Measurements from ENCODE around the gene TOMM34. TPM values are rescaled to one million over a fixed set of nuclear protein-coding genes. Genes with fewer than 3 reads are reported as not detected.
A peak's percentile ranks its signal among the peaks of the same experiment; 100 is the strongest.

TOMM34 gene
- polyA plus RNA-seq, 1 donor: 21.8 TPM

DNA sequence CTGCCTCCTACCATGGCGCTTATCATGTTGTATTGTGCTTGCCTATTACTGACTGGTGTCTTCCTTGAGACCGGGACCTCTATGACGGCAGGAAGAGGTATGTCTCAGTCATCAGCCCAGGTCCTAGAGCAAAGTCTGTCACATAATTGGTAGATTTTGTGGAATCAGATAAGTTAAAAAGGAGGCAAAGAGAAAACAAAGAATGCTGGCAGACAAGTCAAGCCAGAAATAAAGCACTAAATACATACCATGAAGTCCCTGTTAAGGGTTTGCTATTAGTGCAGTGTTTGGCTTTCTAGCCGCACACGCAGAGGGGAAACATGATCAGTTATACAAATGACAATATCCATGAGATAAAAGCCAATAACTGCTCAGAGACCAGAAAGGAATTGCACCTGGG, 6.0 kb downstream of the TOMM34 start:
- peak in 1 of 2 donors; percentile 16 for DNase-seq
- WGBS (ENCODE audit: insufficient coverage, low lambda C conversion rate): 100% methylated on average over 1 of the region's 5 CpGs

DNA sequence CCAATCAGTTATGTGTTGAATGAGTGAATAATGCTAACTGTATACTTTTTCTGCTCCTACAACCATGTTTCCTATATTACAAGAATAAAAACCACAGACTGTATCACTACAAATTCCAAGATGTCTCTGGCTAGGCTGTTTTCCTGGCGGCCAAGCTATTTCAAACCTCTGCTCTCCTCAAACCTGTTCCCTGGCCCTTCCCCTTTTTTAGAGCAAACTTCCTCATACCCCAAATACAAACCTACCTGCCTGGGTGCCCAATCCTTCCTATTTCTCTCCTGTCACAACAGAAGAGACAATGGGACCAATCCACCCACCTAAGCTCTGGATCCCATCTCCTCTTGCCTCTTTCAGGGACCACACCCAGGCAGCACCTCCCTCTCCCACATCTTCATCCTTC, 7.5 kb downstream of the TOMM34 start:
- no peak overlapping the region for H3K27ac ChIP-seq (ENCODE audit: low read length)
- H3K36me3 ChIP-seq (ENCODE audit: control insufficient read depth, insufficient read depth, low read length): peaks cover 78% of the 10 kb centered on the region
- no peaks in the 10 kb centered on the region for H3K9me3 ChIP-seq (ENCODE audit: control insufficient read depth, low read depth, low read length)
- no peaks in the 10 kb centered on the region for H3K4me1 ChIP-seq (ENCODE audit: control insufficient read depth, insufficient read depth, low read length)
- H3K27me3 ChIP-seq (ENCODE audit: control insufficient read depth, insufficient read depth, low read length): no peaks in the 10 kb centered on the region
- H3K4me3 ChIP-seq (ENCODE audit: low read length): no peak overlapping the region
- WGBS (ENCODE audit: insufficient coverage, low lambda C conversion rate): 80% methylated on average over 1 of the region's 1 CpG
- no peak for DNase-seq

More for the DNA sequence above, 6.0 kb downstream of the TOMM34 start:
- Histone ChIP-seq H3K27ac (ENCODE audit: low read length) (no peak overlapping the region), H3K4me3 (ENCODE audit: low read length) (no peak overlapping the region), H3K27me3 (ENCODE audit: control insufficient read depth, insufficient read depth, low read length) (no peaks in the 10 kb centered on the region), H3K9me3 (ENCODE audit: control insufficient read depth, low read depth, low read length) (no peaks in the 10 kb centered on the region), H3K36me3 (ENCODE audit: control insufficient read depth, insufficient read depth, low read length) (peaks cover 65% of the 10 kb centered on the region), H3K4me1 (ENCODE audit: control insufficient read depth, insufficient read depth, low read length) (peaks cover 6% of the 10 kb centered on the region)

DNA sequence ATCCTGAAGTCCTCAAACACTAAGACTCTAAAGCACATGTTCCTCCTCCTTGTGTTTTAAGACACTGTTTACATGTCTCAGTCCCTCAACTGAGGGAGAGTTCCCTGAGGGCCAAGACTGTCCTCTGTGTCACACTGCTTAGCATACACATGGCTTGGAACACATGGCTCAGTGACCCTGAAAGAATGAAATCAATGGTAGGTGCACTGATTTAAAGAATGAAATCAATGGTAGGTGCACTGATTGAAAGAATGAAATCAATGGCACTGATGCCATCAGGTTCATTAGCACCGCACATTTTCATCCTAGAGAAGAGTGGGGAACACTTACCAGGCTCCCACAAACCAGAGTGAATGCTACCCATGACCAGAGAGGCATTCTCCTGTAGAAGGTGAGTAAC, 9.8 kb downstream of the TOMM34 start:
- no peak for DNase-seq
- no CpG with 5 or more reads among the region's 1 CpG for WGBS (ENCODE audit: insufficient coverage, low lambda C conversion rate)

DNA sequence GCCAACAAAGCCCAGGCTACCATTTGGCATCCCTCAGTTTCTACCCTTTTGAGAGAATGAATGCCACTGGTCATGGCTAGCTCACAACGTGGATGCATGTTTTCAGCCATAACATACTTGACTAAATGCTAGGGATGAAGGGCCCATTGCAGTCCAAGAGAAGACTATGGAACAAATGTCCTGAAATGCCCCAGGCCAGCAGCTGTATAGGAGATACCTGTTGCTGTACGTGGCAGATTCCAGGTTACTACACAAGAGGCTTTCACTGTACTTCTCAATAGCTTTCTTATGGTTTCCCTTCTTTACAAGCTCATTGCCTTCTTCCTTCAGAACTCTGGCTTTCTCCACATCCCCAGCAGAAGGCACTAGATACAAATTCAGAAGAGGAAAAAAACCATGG, 11.7 kb downstream of the TOMM34 start:
- 100% methylated on average over 1 of the region's 2 CpGs for WGBS (ENCODE audit: insufficient coverage, low lambda C conversion rate)
- Histone ChIP-seq H3K4me3 (ENCODE audit: low read length) (no peak overlapping the region), H3K9me3 (ENCODE audit: control insufficient read depth, low read depth, low read length) (no peaks in the 10 kb centered on the region), H3K27me3 (ENCODE audit: control insufficient read depth, insufficient read depth, low read length) (no peaks in the 10 kb centered on the region), H3K4me1 (ENCODE audit: control insufficient read depth, insufficient read depth, low read length) (no peaks in the 10 kb centered on the region), H3K36me3 (ENCODE audit: control insufficient read depth, insufficient read depth, low read length) (peaks cover 70% of the 10 kb centered on the region), H3K27ac (ENCODE audit: low read length) (no peak overlapping the region)
- no peak for DNase-seq

More for the DNA sequence above, 9.8 kb downstream of the TOMM34 start:
- Histone ChIP-seq H3K4me1 (ENCODE audit: control insufficient read depth, insufficient read depth, low read length) (no peaks in the 10 kb centered on the region), H3K27ac (ENCODE audit: low read length) (no peak overlapping the region), H3K36me3 (ENCODE audit: control insufficient read depth, insufficient read depth, low read length) (peaks cover 77% of the 10 kb centered on the region), H3K4me3 (ENCODE audit: low read length) (no peak overlapping the region), H3K9me3 (ENCODE audit: control insufficient read depth, low read depth, low read length) (no peaks in the 10 kb centered on the region), H3K27me3 (ENCODE audit: control insufficient read depth, insufficient read depth, low read length) (no peaks in the 10 kb centered on the region)

DNA sequence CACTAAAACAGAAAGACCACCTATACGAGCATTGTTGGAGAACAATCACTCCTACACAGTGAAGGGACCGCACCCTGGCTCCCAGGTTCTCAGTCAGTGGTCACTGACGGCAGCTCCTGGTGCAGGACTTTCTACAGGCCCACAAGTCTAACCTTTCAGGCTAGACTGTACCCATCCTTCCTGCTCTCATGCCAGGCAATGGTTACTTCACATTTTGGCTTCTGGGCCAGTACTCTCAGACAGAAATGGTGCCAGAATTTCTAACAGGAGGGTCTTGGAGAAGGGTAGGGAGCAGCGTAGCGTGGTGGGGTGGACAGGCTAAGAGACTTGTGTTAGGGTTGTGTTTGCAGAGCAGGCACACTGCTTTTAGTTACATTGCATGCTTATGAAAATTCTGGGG, 12.1 kb downstream of the TOMM34 start:
- WGBS (ENCODE audit: insufficient coverage, low lambda C conversion rate): no CpG with 5 or more reads among the region's 5 CpGs
- no peak overlapping the region for H3K27ac ChIP-seq (ENCODE audit: low read length)
- H3K4me3 ChIP-seq (ENCODE audit: low read length): no peak overlapping the region
- H3K4me1 ChIP-seq (ENCODE audit: control insufficient read depth, insufficient read depth, low read length): no peaks in the 10 kb centered on the region
- H3K36me3 ChIP-seq (ENCODE audit: control insufficient read depth, insufficient read depth, low read length): peaks cover 70% of the 10 kb centered on the region
- no peaks in the 10 kb centered on the region for H3K27me3 ChIP-seq (ENCODE audit: control insufficient read depth, insufficient read depth, low read length)
- no peak for DNase-seq
- H3K9me3 ChIP-seq (ENCODE audit: control insufficient read depth, low read depth, low read length): no peaks in the 10 kb centered on the region

DNA sequence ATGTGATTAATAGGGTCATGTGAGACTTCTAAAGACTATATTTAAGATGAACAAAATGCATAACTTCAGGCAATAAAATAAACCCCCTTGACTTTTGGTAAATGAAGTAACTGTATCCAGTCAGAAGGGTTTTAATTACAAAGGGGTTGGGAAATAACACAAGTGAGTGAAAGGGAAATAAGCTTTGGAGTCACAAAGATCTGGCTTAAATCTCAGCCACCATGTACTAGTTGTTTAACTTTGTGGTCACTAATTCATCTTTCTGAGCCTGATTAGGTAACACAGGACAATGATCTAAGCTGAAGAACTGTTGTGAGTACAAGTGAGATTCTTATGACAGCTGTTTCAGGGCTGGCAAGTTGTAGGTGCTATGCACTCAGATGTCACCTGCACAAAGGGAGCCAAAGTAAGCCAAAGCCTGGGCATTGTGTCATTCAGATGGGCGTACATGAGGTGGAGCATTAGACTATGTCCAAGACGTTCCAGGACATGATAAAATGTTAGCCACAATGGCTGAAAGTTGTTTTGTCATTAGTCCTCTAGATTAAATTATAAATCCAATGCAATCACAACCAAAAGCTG, 13.8 kb downstream of the TOMM34 start:
- H3K4me1 ChIP-seq (ENCODE audit: control insufficient read depth, insufficient read depth, low read length): no peaks in the 10 kb centered on the region
- no peak overlapping the region for H3K4me3 ChIP-seq (ENCODE audit: low read length)
- H3K9me3 ChIP-seq (ENCODE audit: control insufficient read depth, low read depth, low read length): no peaks in the 10 kb centered on the region
- H3K27ac ChIP-seq (ENCODE audit: low read length): no peak overlapping the region
- peaks cover 72% of the 10 kb centered on the region for H3K36me3 ChIP-seq (ENCODE audit: control insufficient read depth, insufficient read depth, low read length)
- no CpG with 5 or more reads among the region's 2 CpGs for WGBS (ENCODE audit: insufficient coverage, low lambda C conversion rate)
- no peaks in the 10 kb centered on the region for H3K27me3 ChIP-seq (ENCODE audit: control insufficient read depth, insufficient read depth, low read length)
- DNase-seq: no peak

DNA sequence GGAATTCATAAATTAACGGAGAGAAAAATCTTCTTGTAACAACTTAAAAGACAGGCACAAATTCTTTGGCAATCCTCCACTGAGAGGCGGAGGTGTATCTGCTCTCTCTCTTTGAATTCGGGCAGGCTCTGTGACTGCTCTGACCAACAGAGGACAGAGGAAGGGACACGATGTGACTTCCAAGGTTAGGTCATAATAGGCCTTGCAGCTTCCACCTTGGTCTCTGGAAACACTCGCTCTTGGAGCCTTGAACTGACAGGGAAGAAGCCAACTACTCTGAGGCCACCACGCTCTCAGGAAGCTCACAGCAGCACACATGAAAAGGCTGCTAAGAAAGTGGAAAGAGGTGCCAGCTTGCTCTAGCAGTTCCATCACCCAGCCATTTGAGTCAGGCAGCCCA, 14.9 kb downstream of the TOMM34 start:
- Histone ChIP-seq H3K36me3 (ENCODE audit: control insufficient read depth, insufficient read depth, low read length) (peaks cover 68% of the 10 kb centered on the region), H3K27me3 (ENCODE audit: control insufficient read depth, insufficient read depth, low read length) (no peaks in the 10 kb centered on the region), H3K4me1 (ENCODE audit: control insufficient read depth, insufficient read depth, low read length) (no peaks in the 10 kb centered on the region), H3K9me3 (ENCODE audit: control insufficient read depth, low read depth, low read length) (no peaks in the 10 kb centered on the region), H3K27ac (ENCODE audit: low read length) (no peak overlapping the region), H3K4me3 (ENCODE audit: low read length) (no peak overlapping the region)
- WGBS (ENCODE audit: insufficient coverage, low lambda C conversion rate): no CpG with 5 or more reads among the region's 6 CpGs
- DNase-seq: no peak

DNA sequence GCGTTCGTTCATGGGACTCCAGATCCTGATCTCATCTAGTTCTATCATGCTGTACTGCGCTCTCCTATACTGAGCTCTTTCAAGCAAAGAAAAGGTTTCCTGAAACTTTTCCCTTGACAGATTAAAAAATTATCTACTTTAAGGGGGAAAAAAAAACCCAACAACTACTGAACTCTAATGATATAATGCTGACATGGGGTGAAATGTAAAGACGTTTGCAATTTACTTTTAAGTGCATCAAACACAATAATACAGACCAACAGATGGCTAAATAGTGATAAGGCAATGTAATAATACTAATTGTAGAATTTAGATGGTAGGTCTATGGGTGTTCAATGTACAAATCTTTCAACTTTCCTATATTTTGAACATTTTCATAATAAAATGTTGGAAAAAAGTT, 16.4 kb downstream of the TOMM34 start:
- no peak for DNase-seq
- H3K36me3 ChIP-seq (ENCODE audit: control insufficient read depth, insufficient read depth, low read length): peaks cover 56% of the 10 kb centered on the region

DNA sequence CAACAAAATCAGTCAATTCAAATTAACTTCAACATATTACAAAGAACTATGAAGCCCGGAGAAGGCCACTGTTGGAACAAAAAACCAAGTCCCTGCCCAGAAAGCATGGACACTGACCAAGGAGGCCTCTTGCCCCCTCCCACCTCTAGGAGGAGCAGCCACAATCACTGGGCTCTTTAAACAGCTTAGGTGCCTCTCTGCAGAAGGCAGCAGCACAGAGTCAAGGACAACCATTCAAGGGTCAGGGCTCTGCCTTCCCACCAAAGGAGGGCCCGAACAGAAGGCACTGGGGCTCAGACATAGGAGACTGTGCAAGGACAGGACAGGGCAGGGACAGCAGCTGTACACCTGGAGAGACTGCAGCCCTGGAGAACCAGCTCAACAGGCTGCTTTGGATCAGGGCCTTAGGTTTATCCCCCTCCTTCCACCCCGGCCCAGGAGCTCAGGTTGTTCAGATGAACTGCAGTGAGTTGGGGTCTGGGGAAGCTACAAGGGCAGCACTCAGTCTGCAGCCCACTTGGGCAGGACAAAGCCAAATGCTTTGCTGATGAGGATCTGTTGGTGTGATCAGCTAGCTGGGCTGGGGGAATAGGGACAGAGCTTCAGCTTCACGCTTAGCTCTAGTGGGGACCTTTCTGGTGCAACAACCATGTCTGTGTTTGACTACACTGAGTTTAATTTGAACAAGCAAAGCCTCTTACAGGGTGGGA, 17.8 kb downstream of the TOMM34 start:
- peaks cover 52% of the 10 kb centered on the region for H3K36me3 ChIP-seq (ENCODE audit: control insufficient read depth, insufficient read depth, low read length)
- no CpG with 5 or more reads among the region's 4 CpGs for WGBS (ENCODE audit: insufficient coverage, low lambda C conversion rate)

More for the DNA sequence above, 16.4 kb downstream of the TOMM34 start:
- no peaks in the 10 kb centered on the region for H3K27me3 ChIP-seq (ENCODE audit: control insufficient read depth, insufficient read depth, low read length)
- no peaks in the 10 kb centered on the region for H3K4me1 ChIP-seq (ENCODE audit: control insufficient read depth, insufficient read depth, low read length)
- no peak overlapping the region for H3K4me3 ChIP-seq (ENCODE audit: low read length)
- H3K27ac ChIP-seq (ENCODE audit: low read length): no peak overlapping the region
- no peaks in the 10 kb centered on the region for H3K9me3 ChIP-seq (ENCODE audit: control insufficient read depth, low read depth, low read length)
- WGBS (ENCODE audit: insufficient coverage, low lambda C conversion rate): 80% methylated on average over 1 of the region's 4 CpGs

DNA sequence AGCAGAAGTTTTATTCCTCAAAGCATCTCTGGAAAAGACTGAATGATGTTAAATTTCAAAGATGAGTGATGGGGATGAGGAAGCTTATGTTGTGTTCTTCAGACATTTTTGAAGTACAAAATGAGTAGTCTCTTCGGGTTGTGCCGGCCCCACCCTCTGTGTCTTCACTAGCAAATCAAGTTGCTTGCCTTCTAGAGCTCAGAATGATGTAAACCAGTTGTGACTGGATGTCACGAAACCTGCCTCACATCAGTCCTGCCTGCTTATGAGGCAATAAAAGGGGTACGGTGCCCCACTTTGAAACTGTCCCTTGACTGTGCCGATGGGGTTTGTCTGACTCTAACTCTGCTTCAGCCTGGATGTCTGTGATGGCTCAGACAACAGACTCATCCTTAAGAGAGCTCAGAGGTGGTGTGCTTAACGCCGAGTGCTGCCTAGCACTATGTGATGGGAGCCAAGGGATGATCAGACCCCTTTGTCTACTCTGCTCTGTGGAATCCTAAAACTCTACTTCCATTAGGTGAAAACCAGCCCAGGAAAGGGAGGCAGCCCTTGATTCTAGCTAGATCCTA, 19.0 kb downstream of the TOMM34 start:
- Histone ChIP-seq H3K4me3 (ENCODE audit: low read length) (no peak overlapping the region), H3K27me3 (ENCODE audit: control insufficient read depth, insufficient read depth, low read length) (no peaks in the 10 kb centered on the region), H3K4me1 (ENCODE audit: control insufficient read depth, insufficient read depth, low read length) (no peaks in the 10 kb centered on the region), H3K9me3 (ENCODE audit: control insufficient read depth, low read depth, low read length) (no peaks in the 10 kb centered on the region), H3K36me3 (ENCODE audit: control insufficient read depth, insufficient read depth, low read length) (peaks cover 50% of the 10 kb centered on the region), H3K27ac (ENCODE audit: low read length) (no peak overlapping the region)
- WGBS (ENCODE audit: insufficient coverage, low lambda C conversion rate): 80% methylated on average over 2 of the region's 7 CpGs
- DNase-seq: no peak

More for the DNA sequence above, 17.8 kb downstream of the TOMM34 start:
- no peaks in the 10 kb centered on the region for H3K27me3 ChIP-seq (ENCODE audit: control insufficient read depth, insufficient read depth, low read length)
- no peaks in the 10 kb centered on the region for H3K9me3 ChIP-seq (ENCODE audit: control insufficient read depth, low read depth, low read length)
- DNase-seq: no peak
- H3K4me1 ChIP-seq (ENCODE audit: control insufficient read depth, insufficient read depth, low read length): no peaks in the 10 kb centered on the region
- H3K27ac ChIP-seq (ENCODE audit: low read length): no peak overlapping the region
- H3K4me3 ChIP-seq (ENCODE audit: low read length): no peak overlapping the region
